ENCODE data around the gene RNPEPL1.
"Not testable (repeated sequence)": the region's sequence is repeated elsewhere in the genome, so short reads cannot be mapped to it uniquely, and the experiment has no call there.

RNPEPL1 gene

DNA sequence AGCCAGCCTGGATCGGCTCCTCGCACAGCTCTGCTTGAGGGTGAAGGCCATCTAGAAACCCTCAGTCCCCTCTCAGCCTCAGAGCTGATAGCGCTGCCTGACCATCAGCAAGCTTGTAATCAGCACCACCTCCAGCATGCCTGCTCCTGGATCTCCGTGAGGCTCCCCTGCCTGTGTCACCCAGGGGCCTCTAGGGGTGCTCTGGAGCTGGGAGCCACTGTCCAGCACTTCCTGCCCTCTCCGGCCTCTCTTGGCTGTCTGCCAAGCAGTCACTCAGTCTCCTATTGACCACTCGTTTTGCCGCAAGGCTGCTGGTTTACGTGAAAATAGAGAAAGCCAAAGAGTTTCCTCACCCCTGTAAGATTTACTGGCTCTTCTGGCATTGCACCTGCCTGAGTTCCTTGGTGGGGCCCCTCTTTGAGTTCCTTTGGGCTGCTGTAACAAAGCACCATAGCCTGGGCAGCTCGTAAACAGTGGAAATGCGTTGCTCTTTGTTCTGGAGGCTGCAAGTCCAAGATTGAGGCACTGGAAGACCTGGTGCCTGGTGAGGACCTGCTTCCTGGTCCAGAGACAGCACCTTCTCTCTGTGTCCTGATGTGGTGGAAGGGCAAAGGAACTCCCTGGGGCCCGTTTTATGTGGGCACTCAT is 36.1 kb downstream of the RNPEPL1 start:
- peak; percentile 53 for DNase-seq

DNA sequence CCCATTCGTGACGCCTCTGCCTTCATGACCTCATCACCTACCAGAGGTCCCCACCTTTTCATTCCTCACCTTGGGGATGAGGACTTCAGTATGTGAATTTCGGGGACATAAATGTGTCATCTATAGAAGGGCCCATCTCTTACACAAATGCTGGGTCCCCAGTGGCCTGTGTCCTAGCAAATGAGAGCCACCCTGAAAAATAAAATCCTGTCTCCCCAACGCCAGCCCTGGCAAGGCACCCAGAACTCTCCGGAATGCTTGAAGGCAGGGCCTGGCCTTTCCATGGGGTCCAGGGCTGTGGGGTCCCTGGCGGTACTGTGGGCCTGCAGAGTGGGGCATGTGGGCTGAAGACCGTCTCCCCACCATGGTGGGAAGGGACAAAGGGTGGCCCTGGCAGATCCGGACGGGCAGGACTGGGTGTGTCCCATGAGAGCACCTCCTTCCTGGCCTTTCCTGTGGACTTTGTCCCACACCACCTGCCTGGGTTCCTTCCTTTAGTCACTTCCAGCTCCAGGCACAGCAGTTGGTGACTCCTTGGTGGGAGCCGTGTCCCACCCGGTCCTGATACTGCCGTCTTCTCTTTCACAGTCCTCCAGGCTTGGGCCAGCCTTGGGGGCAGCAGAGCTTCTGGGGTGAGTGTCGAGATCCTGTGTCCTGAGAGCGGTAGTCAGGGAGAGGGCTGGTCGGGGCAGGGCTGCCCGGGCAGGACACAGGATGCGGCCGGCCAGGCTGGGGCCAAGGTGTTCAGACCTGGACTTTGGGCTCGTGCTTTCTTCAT is 36.8 kb downstream of the RNPEPL1 start:
- no peak for DNase-seq

DNA sequence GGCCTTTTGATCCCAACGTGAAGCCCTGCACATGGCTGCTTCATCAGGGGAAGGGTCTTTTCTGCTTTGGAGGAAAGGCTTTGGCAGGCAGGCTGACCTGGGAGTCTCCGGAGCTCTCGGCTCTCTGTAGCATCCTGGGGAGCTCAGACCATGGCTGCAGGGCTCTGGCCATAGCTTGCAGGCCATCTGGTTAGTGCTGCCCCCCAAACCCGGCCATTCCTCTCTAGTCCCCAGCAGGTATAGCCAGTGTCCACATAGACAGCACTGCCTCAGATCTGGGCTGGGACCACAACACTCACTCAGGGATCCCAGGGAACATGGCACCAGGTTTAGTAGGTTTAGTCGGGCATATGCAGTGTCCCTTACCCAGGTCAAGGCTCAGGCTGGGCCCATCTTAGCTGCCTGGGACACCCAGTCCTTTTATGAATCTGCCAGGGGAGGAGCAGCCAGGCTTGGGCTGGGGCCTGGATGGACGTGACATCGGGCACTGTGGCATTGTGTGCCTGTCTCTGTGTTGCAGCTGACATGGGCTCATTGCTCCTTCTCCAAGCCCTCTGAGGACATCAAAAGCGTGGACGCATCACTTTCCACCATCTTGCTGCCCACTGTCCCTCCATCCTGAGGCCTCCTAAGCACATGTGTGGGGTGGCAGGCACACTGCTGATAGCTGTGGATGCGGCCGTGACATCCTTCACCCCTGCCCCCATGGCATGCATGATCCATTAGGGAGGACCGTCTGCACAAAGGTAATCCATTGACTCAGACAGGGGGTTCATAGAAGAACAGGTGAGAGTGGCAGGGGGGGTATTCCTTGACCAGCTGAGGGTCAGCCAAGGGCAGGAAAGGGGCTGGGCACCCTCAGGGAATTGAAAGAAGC is 37.8 kb downstream of the RNPEPL1 start:
- DNase-seq, result no peak

DNA sequence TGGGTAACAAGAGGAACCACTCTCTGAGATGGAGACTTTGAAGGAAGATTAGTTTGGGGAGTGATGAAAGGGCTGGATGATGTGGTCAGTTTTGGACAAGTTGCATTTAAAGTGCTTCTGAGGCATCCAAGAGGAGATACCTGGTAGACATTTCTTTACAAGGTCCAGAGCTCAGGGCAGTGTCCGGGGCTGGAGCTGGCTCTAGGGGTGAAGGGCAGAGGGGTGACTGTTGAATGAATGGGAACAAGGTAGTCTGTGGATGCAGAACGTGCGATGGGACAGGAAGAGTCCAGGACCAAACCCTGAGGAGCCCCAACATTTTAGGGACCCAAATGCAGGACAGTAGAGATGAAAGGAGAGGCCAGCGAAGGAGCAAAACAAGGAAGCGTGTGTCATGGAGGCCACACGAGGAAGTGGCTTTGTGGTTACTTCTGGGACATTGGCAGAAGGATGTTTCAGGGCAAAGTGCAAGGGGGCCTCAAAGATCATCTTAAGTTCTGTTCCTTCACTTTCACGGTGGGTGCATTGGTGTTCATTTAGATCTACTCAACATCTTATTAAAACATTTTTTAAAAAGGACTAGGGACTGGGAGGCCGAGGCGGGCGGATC is 43.4 kb downstream of the RNPEPL1 start:
- no peak for DNase-seq

DNA sequence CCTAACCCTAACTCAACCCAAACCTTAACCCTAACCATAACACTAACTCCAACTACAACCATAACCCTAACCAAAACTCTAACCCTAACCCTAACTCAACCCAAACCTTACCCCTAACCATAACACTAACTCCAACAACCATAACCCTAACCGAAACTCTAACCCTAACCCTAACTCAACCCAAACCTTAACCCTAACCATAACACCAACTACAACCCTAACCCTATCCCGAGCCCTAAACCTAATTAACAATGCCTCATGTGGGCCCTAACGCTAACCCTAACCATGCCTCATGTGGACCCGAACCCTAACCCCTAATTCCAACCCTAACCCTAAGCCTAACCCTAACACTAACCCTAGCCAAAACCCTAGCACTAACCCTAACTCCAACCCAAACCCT is 45.5 kb downstream of the RNPEPL1 start:
- no peak for DNase-seq

DNA sequence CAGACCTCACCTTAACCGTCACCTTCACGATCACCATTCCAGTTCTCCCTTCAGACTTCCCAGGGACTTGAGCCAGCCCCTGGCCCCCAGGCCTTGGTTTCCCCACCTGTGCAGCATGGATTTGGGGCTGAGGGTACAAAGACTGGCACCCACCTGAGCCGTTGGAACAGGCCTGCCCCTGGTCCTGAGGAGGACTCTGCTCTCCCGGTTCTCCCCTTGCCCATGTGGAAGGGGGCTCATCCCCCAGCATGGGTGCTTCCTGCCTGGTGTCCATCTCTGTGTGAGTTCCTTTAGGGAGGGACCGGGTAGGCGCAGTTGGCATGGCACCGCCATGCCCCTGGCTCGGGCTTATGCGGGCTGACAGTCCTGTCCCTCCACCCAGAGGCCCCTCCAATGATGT is 46.1 kb downstream of the RNPEPL1 start:
- no peak for DNase-seq

DNA sequence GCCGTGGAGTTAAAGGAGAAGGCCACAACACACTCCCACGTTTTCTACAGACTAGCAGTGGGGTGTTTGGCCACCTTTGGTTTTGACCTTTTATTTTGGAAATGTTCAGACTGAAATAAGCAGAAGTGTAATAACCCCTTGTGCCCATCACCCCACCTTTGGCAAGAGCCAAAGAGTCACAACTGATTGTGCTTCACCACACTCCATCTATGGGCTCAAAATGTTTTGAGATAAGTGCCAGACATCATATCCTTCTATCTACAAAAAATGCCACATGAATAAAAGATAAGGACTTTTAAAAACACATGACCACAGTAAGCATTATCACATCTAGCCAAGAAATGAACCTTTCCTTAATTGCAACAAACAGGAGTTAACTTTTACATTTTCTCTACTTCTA is 47.1 kb downstream of the RNPEPL1 start:
- no peak for DNase-seq

DNA sequence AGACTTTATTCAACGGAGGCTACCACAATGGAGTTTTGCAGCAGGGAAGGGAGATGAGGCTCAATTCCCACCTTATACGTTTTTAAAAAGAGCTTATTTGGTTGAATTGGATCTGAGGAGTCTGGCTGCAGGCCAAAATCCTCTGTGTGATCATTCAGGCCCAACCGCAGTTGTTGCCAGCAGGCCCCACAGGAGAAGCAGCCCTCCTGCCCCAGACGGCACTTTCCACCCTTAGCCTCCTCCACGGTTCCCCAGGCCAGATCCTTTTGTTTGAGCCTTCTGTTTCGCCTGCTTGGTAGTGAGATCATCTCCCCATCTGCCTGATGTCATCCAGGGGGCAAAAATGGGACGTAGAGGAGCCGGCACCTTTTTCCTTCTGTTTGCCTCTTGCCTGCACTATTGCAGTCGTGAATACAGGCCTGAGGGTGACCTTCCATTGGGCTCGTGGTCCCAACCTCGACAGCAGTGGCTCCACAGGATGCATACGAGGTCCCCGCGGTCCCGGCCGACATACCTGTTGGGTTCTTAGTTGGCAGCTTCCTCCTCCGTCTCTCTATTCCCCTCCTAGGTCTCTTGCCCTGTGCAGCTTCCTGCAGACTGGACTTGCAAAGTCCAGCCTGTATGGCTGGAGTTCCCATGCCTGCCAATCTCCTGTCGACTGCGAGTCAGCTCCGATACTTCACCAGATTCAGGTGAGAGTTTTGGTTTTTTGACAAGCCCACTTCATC is 47.7 kb downstream of the RNPEPL1 start:
- DNase-seq, result no peak

DNA sequence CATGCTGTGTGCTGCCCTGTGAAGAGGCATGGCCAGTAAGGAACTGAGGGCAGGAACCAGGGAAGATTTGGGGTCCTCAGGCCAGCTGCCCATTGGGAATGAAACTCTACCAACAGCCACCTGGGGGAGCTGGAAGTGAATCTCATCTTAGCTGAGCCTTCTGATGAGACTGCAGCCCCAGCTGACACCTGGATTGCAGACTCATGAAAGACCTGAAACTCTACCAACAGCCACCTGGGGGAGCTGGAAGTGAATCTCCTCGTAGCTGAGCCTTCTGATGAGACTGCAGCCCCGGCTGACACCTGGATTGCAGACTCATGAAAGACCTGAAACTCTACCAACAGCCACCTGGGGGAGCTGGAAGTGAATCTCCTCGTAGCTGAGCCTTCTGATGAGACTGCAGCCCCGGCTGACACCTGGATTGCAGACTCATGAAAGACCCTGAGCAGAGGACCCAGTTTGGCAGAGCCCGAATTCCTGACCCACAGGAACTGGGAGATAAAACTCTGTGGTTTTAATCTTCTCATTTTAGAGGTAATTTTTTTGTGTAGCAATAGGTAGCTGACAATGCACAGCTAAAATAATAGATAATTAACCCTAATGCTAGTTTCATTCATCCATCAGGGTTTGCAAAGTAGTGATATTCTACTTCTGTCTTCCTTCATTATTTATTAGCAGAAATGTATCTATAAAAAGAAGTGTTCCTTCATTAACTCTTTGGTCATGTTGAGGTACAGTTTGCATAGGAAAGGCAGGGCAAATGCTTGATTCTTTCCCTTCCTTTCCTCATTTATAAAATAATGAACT is 48.8 kb downstream of the RNPEPL1 start:
- DNase-seq, result not testable (repeated sequence)

DNA sequence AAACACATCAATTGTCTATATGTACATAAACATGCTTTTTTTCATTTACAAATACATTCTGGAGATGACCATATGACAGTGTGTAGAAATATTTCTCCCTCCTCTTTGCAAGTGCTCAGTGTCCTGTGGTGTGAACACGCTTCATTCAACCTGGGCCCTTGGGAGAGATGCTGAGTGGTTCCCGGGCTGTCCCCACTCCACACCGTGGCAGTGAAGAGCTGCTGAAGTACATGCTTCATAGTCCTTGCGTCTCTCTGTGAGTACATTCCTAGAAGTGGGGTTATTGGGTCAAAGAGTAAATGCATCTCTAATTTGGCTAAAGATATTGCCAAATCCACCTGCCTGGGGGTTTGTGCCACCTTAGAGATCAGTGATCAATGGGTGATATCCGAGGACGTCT is 50.5 kb downstream of the RNPEPL1 start:
- no peak for DNase-seq

DNA sequence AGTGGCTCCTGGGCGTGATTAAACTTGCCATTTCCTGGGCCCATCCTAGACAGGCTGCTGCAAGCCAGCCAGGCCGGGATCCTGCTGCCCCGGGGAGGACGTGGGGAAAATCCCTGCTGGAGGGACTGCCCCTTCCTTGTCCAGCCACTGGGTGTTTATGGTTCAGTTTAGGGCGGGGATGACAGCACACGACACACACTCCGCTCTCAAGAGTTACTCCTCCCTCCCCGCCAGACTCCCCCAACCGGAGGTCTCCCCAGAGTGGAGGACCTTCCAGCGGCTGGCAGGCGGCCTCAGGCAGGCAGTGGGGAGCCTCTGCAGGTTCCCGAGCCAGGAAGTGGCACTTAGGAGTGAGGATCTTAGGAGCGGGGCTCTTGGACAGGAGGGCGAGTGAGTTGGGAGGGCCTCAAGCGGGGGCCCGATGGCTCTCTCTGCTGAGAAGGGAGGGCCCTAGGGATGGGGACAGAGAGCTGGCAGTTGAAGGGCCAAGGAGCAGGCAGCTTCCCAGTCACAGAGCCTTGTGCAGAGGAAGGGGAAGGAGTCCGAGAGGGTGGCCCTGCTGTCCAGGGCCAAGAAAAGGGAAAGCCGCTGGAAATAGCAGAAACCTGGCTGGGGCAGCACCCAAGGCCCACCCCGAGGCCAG is 51.3 kb downstream of the RNPEPL1 start:
- no peak for DNase-seq

DNA sequence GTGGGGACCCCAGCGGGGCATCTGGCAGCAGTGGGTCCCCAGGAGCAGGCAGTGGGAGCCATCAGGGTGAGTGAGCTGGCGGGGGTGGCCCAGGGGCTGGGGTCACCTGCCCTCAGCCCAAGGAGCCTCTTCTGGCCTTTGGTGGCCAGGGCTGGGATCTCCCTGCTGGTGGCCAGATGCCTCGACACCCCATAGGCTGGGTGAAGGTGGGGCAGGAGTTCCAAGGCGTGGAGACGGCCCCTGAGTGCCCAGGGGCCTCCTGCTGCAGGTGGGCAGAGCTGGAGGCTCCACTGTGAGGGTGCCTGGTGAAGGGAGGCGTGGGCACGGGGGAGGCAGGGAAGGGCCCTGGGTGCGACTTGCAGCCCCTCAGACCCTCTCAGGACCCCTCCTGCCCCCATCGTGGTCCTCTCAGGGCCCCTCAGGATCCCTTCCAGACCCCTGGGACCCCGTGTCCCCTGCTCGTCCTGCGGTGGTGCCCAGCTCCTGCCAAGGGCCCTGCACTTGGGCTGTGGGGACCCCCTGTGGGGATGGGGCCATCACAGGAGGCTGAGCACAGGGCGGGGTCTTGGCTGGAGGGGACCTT is 52.0 kb downstream of the RNPEPL1 start:
- no peak for DNase-seq

DNA sequence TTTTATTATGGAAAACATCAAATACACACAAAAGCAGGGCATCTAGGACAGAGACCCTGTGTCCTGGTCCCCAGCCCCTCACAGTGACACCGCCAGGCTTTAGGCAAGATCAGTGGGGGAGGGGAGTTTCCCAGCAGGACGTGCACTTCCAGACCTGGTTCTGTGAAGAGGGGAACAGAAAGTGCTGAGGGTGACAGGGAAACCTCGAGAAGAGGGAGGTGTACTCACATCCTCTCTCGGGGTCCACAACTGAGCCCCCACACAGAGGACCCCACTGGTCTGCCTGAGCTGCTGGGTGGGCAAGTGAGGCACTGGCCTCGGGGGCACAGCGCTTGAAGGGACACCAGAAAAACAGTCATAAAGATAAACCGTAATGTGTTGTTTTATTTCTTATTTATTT is 52.6 kb downstream of the RNPEPL1 start:
- no peak for DNase-seq

DNA sequence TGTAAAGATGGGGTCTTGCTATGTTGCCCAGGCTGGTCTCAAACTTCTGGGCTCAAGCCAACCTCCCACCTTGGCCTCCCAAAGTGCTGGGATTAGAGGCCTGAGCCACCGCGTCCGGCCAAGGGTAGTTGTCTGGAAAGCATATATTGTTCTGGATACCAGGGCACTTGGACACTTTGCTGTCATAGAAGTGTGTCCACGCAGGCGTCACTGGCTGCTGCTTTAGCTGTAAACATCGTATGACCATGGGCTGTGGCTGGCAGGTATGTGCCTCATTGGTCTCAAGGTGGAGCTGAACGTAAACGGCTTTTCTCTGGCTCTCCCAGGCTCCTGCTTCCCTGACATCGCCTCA is 53.8 kb downstream of the RNPEPL1 start:
- no peak for DNase-seq

DNA sequence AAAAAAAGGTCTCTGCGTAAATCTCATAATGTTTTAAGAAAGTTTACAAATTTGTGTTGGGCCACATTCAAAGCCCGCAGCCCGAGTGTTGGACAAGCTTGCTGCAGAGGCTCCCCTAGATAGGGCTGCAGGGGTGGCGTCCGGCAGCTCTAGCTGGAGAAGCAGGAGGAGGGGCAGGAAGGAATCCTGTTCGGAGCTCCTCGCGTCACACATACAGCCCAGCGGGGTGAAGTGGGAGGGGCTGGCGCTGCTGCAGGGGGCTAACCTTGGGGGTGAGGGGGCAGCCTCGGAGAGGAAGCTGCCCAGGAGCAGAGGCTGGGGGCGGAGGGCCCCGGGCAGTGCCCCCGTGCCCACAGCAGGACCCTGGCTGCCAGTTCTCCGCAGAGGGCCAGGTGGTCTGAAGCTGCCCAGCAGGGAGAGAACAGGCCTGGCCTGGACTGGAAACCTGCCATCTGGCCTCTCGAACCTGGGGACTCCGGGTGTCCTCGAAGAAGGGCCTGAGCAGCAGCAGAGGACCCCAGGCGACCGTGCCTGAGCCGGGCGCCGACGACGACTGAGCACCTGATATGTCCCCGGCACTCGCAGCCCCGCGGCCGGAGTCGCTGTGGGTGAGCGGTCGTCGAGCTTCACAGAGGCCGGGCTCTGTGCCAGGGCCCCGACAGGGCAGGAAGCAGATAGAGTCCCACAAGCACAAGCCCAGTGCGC is 54.4 kb downstream of the RNPEPL1 start:
- no peak for DNase-seq

DNA sequence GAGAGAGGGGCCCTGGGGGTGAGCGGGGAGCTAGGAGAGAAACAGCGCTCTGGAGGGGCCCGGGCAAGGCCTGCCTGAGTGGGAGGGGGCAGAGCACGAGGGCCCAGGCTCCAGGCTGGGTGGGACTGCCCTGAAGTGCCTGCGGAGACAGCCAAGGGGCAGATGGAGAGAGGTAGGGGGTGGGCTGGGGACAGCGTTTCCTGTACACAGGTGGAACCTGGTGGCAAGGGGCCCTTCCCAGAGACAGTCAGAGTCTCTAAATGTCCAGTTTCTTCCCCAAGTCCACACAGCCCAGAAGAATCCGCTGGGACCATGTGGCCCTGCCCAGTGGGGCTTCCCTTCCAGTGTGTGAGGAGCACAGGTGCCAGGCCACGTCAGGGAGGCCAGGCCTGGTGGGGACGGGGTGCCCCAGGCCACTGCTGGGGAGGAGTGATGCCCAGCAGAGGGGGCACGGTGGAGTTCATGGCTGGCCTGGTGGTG is 55.3 kb downstream of the RNPEPL1 start:
- no peak for DNase-seq

DNA sequence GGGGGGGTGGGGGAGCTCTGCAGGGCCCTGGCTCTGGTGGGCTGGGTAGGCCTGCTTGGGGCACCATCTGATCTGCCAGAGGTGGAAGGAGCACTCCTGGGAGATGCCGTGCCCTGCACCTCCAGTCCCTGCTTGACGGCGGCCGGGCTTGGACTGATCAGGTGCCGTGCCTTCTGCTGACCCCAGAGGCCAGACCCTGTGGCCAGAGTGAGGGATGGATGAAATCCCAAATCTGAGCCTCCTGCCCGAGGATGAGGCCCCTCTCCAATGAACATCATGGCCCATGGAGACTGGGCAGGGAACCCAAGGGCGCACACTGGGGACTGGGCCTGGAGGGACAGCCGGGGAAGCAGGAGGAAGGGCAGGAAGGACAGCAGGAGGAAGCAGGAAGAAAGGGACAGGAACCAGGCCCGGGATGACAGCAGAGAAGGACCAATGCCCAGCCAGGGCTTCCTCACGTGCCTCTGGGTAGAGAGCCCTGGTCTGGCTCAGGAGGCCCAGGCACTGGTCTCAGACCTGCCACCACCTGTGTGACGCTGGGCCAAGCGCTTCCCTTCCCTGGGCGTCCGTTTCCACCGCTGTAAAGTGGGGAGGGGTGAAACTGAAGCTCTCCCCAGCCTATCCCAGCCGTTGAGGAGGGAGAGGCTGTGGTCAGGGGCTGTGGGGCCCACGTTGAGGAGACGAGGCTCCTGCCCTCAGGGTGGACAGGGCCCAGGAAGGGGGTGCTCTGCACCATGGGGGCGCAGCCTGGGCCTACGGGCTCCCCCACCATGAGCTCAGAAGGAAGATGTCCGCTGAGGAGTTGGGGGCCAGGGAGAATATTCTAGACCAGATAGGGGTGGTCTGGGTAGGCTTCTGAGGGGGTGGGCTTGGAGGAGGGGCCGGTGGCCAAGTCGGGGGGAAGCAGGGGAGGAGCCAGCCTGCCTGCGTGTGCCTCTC is 56.0 kb downstream of the RNPEPL1 start:
- DNase-seq, result no peak

DNA sequence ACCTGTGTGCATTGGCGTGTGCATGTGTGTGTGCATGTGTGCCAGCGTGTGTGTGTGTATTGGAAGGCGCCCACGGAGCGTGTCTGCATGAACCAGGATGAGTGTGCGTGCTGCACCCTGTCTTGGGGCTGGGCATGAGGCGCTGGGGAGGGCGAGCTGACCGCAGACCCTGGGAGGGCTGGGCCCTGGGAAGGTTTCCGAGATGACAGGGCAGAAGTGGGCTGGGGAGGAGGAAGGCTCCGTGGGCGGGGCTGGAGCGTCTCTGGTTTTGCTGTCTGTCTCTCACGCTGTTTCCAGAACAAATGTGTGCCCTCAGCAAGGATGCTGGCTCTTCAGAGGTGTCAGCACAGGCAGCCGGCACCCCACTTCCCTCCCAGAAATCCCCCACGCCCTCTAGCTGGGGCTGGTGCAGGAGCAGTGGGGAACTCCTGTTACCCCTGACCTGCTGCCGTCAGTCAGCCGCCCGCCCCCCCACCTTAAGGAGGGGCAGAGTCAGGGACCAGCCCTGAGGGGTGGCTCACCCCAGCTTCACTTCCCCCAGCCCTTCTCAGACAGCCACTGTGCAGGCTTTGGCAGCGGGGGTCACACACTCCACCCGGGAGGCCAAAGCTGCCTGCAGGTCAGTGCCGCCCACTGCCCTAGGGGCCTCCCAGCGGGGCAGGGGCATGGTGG is 56.8 kb downstream of the RNPEPL1 start, which contains the start of gene GPR35:
TSS of gene GPR35 (plus strand) at position 531 of the 672 bp plus-strand sequence. CDS start 4,473 bp downstream, outside the sequence.
- DNase-seq, result no peak

All from right kidney (tissue), 1 donor.